NK-92 (cell line): ENCODE data around the gene OLIG1.

Experiments
- DNase-seq: peaks from one replicate; lab custom pipeline; 2025; ENCODE audit not compliant: unreplicated experiment; lab: John Stamatoyannopoulos, UW

Gene OLIG1

GRCh38 chr21:33061233-33061632, 8.7 kb upstream of the OLIG1 start:
- DNase-seq = no peak

GRCh38 chr21:33063375-33063883, 6.5 kb upstream of the OLIG1 start:
- no peak for DNase-seq

- no peak for DNase-seq
Measured at GRCh38 chr21:33063907-33064622, 5.9 kb upstream of the OLIG1 start.

GRCh38 chr21:33064623-33065390, 5.1 kb upstream of the OLIG1 start:
- no peak for DNase-seq

GRCh38 chr21:33067043-33067442, 2.9 kb upstream of the OLIG1 start:
- DNase-seq = no peak

GRCh38 chr21:33067457-33067856, 2.5 kb upstream of the OLIG1 start:
- DNase-seq = no peak

GRCh38 chr21:33069243-33069642, 698 bp upstream of the OLIG1 start:
- DNase-seq = no peak

- DNase-seq = no peak
Measured at GRCh38 chr21:33069645-33069993, 322 bp upstream of the OLIG1 start.

- no peak for DNase-seq
Measured at GRCh38 chr21:33070744-33070997, 730 bp downstream of the OLIG1 start.

GRCh38 chr21:33070998-33071769, 1.2 kb downstream of the OLIG1 start:
- DNase-seq = no peak

- DNase-seq = no peak
Measured at GRCh38 chr21:33071770-33072306, 1.9 kb downstream of the OLIG1 start.

- DNase-seq = no peak
Measured at GRCh38 chr21:33073636-33074035, 3.7 kb downstream of the OLIG1 start.

- no peak for DNase-seq
Measured at GRCh38 chr21:33075128-33075527, 5.2 kb downstream of the OLIG1 start.

- DNase-seq = no peak
Measured at GRCh38 chr21:33075596-33076195, 5.8 kb downstream of the OLIG1 start.

- no peak for DNase-seq
Measured at GRCh38 chr21:33076600-33077329, 6.8 kb downstream of the OLIG1 start.

- DNase-seq = no peak
Measured at GRCh38 chr21:33078907-33079582, 9.1 kb downstream of the OLIG1 start.

- no peak for DNase-seq
Measured at GRCh38 chr21:33080376-33080775, 10.4 kb downstream of the OLIG1 start.

- no peak for DNase-seq
Measured at GRCh38 chr21:33080776-33081175, 10.8 kb downstream of the OLIG1 start.

- DNase-seq = no peak
Measured at GRCh38 chr21:33088384-33088783, 18.4 kb downstream of the OLIG1 start.
